Astrocyte (in vitro differentiated cells and primary cell): ENCODE measurements around the gene LRP10.

ENCODE experiments used
- EZH2 ChIP-seq: IDR thresholded peaks from 2 replicates; pipeline ENCODE4 v1.6.1; 2012; ENCODE audit warnings: mild to moderate bottlenecking, low read length, inconsistent platforms; ENCODE audit not compliant: insufficient read depth
- TF ChIP-seq, protein P1 (sequence below): IDR thresholded peaks from 2 replicates; pipeline ENCODE4 v1.5.1; 2011; ENCODE audit warnings: low read depth, mild to moderate bottlenecking, inconsistent platforms, low read length, moderate library complexity; ENCODE audit not compliant: insufficient read depth

DNA sequence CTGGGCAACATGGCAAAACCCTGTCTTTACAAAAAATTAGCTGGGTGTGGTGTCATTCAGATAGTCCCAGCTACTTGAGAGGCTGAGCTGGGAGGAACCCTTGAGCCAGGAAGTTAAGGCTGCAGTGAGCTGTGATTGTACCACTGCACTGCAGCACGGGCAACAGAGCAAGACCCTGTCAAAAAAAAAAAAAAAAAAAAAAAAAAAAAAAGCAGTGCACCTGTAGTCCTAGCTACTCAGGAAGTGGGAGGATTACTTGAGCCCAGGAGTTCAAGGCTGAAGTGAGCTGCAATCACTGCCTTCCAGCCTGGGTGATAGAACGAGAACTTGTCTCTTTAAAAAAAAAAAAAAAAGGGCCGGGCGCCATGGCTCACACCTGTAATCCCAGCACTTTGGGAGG lies 17.1 kb downstream of the LRP10 start:
- TF ChIP-seq, protein P1, sequence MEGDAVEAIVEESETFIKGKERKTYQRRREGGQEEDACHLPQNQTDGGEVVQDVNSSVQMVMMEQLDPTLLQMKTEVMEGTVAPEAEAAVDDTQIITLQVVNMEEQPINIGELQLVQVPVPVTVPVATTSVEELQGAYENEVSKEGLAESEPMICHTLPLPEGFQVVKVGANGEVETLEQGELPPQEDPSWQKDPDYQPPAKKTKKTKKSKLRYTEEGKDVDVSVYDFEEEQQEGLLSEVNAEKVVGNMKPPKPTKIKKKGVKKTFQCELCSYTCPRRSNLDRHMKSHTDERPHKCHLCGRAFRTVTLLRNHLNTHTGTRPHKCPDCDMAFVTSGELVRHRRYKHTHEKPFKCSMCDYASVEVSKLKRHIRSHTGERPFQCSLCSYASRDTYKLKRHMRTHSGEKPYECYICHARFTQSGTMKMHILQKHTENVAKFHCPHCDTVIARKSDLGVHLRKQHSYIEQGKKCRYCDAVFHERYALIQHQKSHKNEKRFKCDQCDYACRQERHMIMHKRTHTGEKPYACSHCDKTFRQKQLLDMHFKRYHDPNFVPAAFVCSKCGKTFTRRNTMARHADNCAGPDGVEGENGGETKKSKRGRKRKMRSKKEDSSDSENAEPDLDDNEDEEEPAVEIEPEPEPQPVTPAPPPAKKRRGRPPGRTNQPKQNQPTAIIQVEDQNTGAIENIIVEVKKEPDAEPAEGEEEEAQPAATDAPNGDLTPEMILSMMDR: no peak
- TF ChIP-seq EZH2: no peak
